Activated T-helper 2 cell treated with anti-CD3 and anti-CD28 coated beads, Interferon-gamma antibody, Interleukin-2, Interleukin-4, amounts not matched to agents 10 μg/mL and 5 μg/mL and 100 μg/mL, durations not matched to agents 14 hours and 24 hours and 36 hours (primary cell): ENCODE results near the gene GABRA5. TPM values are rescaled to one million over a fixed set of nuclear protein-coding genes. Genes with fewer than 3 reads are reported as not detected.
"Not testable (repeated sequence)": the region's sequence is repeated elsewhere in the genome, so short reads cannot be mapped to it uniquely, and the experiment has no call there.

Source experiments
- DNase-seq: peaks from one replicate; pipeline ENCODE4 v3.0.0; 2021; ENCODE audit warnings: low spot score
- H3K27ac Mint-ChIP-seq: one replicate; pipeline ENCODE4 v1.8.0; 2021; ENCODE audit warnings: mixed read lengths
- H3K27me3 Mint-ChIP-seq: one replicate; pipeline ENCODE4 v1.8.0; 2021; ENCODE audit warnings: low read depth, mixed read lengths
- H3K36me3 Mint-ChIP-seq: one replicate; pipeline ENCODE4 v1.8.0; 2021; ENCODE audit warnings: low read depth, mixed read lengths
- H3K4me1 Mint-ChIP-seq: one replicate; pipeline ENCODE4 v1.8.0; 2021; ENCODE audit warnings: low read depth, mixed read lengths
- H3K4me3 Mint-ChIP-seq: one replicate; pipeline ENCODE4 v1.8.0; 2021; ENCODE audit warnings: low read depth, mild to moderate bottlenecking, moderate library complexity, mixed read lengths
- H3K9me3 Mint-ChIP-seq: one replicate; pipeline ENCODE4 v1.8.0; 2021; ENCODE audit warnings: mixed read lengths
- intact Hi-C: fragments of 100-400 bp; cut with micrococcal nuclease; formaldehyde crosslinking; loops from one replicate; pipeline ENCODE4 v1.15.1; 2023
- total RNA-seq: library from RNA; stranded (reverse); gene quantifications from 2 replicates; pipeline ENCODE4 v1.2.3, GENCODE V29; 2022

The GABRA5 gene
- total RNA-seq, 1 donor from 2014 or later = not detected

DNA sequence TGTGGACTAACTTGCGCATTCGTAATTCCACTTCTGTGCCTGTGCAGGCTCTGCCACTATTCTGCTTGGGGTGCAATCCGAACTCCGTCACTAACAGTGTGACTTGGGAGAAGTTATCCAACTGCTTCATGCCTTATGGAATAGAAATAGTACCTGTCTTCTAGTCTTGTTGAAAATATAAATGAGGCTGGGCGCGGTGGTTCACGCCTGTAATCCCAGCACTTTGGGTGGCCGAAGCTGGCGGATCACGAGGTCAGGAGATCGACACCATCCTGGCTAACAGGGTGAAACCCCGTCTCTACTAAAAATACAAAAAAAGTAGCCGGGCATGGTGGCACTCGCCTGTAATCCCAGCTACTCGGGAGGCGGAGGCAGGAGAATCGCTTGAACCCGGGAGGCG is 28.5 kb downstream of the GABRA5 start:
- H3K27ac Mint-ChIP-seq, DNase-seq, H3K27me3 Mint-ChIP-seq, intact Hi-C loops, H3K4me3 Mint-ChIP-seq, H3K4me1 Mint-ChIP-seq, H3K36me3 Mint-ChIP-seq: not testable (repeated sequence)
- H3K9me3 Mint-ChIP-seq = peaks cover 27% of the 10 kb centered on the region

DNA sequence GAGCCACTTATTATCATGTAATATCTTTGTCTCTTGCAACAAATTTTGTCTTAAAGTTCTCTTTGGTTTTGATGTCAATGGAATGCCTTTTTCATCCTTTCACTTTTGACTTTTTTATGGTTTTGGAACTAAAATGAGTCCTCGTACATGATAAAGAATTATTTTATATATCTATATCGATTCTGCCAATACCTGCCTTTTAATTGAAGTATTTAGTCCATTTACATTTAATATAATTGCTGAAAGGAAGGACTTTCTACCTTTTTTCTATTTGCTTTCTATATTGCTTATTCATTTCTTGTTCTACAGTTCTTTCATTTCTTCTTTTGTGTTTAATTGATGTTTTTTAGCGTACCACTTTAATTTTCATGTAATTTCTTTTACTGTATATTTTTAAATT is 32.8 kb downstream of the GABRA5 start:
- H3K4me1 Mint-ChIP-seq = no peaks in the 10 kb centered on the region
- H3K4me3 Mint-ChIP-seq = no peak overlapping the region
- H3K36me3 Mint-ChIP-seq = no peaks in the 10 kb centered on the region
- no peaks in the 10 kb centered on the region for H3K27me3 Mint-ChIP-seq
- DNase-seq = no peak
- no peak overlapping the region for H3K27ac Mint-ChIP-seq
- H3K9me3 Mint-ChIP-seq = peaks cover 47% of the 10 kb centered on the region
- intact Hi-C loops = no loop called here

DNA sequence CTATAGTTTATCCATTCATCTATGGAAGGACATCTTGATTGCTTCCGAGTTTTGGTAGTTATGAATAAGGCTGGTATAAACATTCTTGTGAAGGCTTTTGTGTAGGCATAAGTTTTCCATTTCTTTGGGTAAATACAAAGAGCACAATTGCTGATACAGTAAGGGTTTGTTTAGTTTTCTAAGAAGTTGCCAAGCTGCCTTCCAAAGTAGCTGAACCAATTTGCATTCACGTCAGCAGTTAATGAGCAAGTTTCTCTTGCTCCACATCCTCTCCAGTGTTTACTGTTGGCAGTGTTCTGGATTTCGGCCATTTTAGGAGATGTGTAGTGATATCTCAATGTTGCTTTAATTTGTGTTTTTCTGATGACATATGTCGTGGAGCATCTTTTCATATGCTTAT is 34.2 kb downstream of the GABRA5 start:
- intact Hi-C loops = no loop called here
- H3K9me3 Mint-ChIP-seq = peaks cover 56% of the 10 kb centered on the region

DNA sequence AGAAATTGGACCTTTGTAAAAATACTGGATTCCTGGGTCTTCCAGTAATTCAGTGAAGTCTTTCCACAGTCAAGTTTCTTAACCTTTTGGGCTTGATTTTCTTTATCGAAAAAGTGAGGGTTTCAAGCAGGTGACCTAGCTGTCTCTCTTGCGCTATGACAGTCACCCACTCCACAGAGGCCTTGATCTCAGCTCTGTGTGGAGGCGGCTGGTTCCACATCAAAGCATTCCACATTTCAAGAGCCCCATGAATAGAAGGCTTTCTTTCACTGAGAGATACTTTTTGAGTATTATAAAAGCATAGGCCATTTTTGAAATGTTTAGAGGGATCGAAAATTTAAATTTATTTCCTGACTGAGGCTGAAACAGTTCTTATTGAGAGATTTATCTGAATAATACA is 43.9 kb downstream of the GABRA5 start:
- no peaks in the 10 kb centered on the region for H3K27me3 Mint-ChIP-seq
- no peak for DNase-seq
- H3K4me1 Mint-ChIP-seq = no peaks in the 10 kb centered on the region
- intact Hi-C loops = no loop called here
- H3K36me3 Mint-ChIP-seq = no peaks in the 10 kb centered on the region
- H3K9me3 Mint-ChIP-seq = peaks cover 43% of the 10 kb centered on the region
- no peak overlapping the region for H3K4me3 Mint-ChIP-seq
- H3K27ac Mint-ChIP-seq = no peak overlapping the region

More for the DNA sequence above, 34.2 kb downstream of the GABRA5 start:
- H3K27ac Mint-ChIP-seq = no peak overlapping the region
- no peak for DNase-seq
- no peaks in the 10 kb centered on the region for H3K36me3 Mint-ChIP-seq
- H3K4me3 Mint-ChIP-seq = no peak overlapping the region
- H3K27me3 Mint-ChIP-seq = no peaks in the 10 kb centered on the region
- H3K4me1 Mint-ChIP-seq = no peaks in the 10 kb centered on the region

DNA sequence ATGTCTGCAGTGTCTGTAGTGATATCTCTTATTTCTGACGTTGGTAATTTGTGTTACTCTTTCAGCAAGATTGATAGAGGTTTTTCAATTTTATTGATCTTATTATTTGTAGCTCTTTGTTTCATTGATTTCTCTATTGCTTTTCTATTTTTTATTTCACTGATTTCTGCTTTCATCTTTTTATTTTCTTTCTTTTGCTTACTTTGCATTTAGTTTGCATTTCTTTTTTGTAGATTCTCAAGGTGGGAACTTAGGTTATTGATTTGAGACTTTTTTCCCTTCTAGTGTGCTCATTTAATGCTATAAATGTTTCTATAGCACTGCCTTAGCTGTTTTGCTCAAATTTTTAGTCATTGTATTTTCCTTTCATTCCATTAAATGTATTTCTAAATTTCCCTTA is 54.6 kb downstream of the GABRA5 start:
- no peak overlapping the region for H3K4me3 Mint-ChIP-seq
- no peaks in the 10 kb centered on the region for H3K27me3 Mint-ChIP-seq
- no peaks in the 10 kb centered on the region for H3K4me1 Mint-ChIP-seq
- intact Hi-C loops = no loop called here
- peaks cover 11% of the 10 kb centered on the region for H3K9me3 Mint-ChIP-seq
- H3K27ac Mint-ChIP-seq = no peak overlapping the region
- H3K36me3 Mint-ChIP-seq = no peaks in the 10 kb centered on the region
- DNase-seq = no peak

DNA sequence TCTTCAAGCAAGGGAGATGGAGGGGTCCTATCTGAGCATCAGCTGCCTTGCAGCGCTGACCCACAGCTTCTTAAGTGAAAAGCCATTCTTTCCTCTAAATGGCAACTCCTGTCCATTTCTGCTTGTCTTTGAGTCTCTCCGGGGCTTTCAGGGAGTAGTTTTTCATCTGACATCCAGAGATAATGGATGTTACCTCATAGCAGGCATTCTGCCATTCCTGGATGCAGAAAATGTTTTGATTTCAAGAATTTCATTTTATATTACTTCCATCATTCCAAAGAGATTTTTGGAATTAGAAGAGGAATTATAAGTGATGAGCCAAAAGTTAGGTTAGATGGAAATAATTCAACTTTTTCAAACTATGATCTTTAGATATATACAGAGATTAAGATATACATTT is 59.2 kb downstream of the GABRA5 start:
- intact Hi-C loops = no loop called here
- Mint-ChIP-seq H3K27me3 (no peaks in the 10 kb centered on the region), H3K27ac (no peak overlapping the region), H3K36me3 (no peaks in the 10 kb centered on the region), H3K4me3 (no peak overlapping the region), H3K4me1 (no peaks in the 10 kb centered on the region), H3K9me3 (peaks cover 17% of the 10 kb centered on the region)
- DNase-seq = no peak

DNA sequence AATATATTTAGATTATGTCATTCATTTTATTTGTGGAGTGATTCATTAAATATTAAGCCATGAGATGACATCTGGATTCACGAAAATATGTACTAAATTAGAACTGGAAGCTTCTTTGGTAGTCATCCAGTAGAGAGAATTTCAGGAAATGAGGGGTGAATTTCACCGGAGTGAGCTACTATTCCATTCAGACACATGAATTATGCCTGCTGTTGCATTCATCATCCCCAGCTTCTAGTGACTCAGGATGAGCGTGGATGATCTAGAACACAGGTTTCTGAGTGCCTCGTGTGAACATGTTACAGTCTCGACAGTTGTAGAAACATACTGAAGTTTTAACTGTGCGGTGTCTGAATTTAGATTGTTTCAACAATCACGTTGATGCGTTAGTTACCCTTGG is 61.2 kb downstream of the GABRA5 start:
- Mint-ChIP-seq H3K9me3 (peaks cover 26% of the 10 kb centered on the region), H3K4me3 (no peak overlapping the region), H3K36me3 (no peaks in the 10 kb centered on the region), H3K27me3 (no peaks in the 10 kb centered on the region), H3K4me1 (no peaks in the 10 kb centered on the region), H3K27ac (no peak overlapping the region)
- DNase-seq = no peak
- intact Hi-C loops = no loop called here

DNA sequence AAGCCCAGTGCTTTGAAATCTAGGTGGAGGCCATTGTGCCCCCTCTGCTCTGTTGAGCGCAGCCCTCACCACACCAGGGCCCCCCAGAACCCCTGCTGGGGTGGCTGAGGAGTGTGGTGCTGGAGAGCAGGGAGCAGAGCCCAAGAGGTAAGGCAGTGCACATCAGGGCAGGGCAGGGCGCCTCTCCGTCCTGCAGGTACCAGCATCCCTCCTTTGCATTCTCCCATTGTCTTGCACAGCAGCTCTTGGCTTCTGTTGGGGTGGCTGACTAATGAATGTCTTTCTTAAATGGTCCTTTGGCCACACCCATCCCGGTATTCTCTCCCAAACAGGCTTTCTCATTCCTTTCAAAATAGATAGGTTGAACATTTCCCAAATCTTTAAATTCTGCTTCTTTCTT is 62.7 kb downstream of the GABRA5 start:
- H3K27me3 Mint-ChIP-seq = no peaks in the 10 kb centered on the region
- no peak for DNase-seq
- no peak overlapping the region for H3K4me3 Mint-ChIP-seq
- H3K36me3 Mint-ChIP-seq = no peaks in the 10 kb centered on the region
- intact Hi-C loops = no loop called here
- H3K4me1 Mint-ChIP-seq = no peaks in the 10 kb centered on the region
- H3K27ac Mint-ChIP-seq = no peak overlapping the region
- H3K9me3 Mint-ChIP-seq = peaks cover 26% of the 10 kb centered on the region

DNA sequence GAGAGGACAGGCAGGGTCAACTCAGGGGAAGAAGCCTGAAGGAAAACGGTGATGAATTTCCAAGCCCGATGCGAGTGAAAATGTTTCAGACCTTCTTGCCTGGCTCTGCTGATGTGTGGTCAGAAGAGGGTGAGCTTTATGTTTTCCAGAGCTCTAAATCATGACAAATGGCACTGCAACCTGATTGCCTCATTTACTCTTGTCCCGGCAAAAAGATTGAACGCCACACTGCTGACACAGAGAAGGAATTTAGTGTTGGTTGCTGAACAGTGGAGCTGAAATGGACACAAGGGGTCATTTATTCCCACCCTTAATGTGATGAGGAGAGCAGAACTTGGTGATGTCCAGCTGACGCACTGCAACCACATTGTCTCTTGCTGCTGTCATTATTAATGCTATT is 68.0 kb downstream of the GABRA5 start:
- Mint-ChIP-seq H3K4me1 (no peaks in the 10 kb centered on the region), H3K4me3 (no peak overlapping the region), H3K36me3 (no peaks in the 10 kb centered on the region), H3K27ac (no peak overlapping the region), H3K9me3 (peaks cover 59% of the 10 kb centered on the region), H3K27me3 (no peaks in the 10 kb centered on the region)
- intact Hi-C loops = no loop called here
- DNase-seq = no peak

DNA sequence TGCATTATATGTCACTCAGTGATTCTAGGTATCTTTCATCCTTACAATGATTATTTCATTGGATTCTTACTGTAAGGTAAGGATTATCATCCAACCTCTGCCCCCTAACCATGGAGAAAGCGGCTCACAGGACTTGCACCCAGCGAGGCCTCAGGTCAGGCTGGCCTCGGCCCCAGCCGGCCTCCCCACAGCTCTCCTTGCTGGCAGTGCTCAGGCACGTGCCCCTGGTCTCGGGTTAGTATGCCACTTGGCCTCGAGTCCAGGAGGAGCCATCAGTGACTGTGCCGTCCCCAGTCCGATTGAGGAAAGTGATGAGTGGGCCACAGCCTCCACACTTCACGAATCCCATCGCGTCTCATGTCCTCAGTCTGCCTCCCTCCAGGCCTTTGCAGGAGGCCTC is 68.5 kb downstream of the GABRA5 start:
- Mint-ChIP-seq H3K36me3 (no peaks in the 10 kb centered on the region), H3K27me3 (no peaks in the 10 kb centered on the region)

DNA sequence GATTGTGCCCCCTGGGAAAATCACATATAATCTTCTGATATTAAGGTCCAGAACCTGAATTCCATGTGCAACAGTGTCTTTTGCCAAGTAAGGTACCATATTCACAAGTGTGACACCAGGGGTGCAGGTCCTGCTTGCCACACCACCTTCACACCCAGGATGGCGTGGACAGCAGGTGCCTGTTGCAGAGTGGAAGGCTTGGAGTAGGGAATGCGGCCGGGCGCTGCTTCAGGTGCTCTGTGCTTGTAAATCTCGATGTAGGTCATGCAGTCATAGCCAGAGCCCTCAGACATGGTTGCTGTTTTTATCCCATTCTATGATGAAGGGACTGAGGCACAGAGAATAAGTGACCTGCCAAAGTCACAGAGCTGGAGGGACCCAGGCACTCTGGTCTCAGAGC is 69.6 kb downstream of the GABRA5 start:
- Mint-ChIP-seq H3K4me3 (no peak overlapping the region), H3K4me1 (no peaks in the 10 kb centered on the region), H3K27ac (no peak overlapping the region), H3K27me3 (no peaks in the 10 kb centered on the region), H3K9me3 (peaks cover 51% of the 10 kb centered on the region), H3K36me3 (no peaks in the 10 kb centered on the region)
- DNase-seq = no peak
- intact Hi-C loops = no loop called here

More for the DNA sequence above, 68.5 kb downstream of the GABRA5 start:
- intact Hi-C loops = no loop called here
- peaks cover 56% of the 10 kb centered on the region for H3K9me3 Mint-ChIP-seq
- H3K4me3 Mint-ChIP-seq = no peak overlapping the region
- H3K27ac Mint-ChIP-seq = no peak overlapping the region
- no peak for DNase-seq
- H3K4me1 Mint-ChIP-seq = no peaks in the 10 kb centered on the region

DNA sequence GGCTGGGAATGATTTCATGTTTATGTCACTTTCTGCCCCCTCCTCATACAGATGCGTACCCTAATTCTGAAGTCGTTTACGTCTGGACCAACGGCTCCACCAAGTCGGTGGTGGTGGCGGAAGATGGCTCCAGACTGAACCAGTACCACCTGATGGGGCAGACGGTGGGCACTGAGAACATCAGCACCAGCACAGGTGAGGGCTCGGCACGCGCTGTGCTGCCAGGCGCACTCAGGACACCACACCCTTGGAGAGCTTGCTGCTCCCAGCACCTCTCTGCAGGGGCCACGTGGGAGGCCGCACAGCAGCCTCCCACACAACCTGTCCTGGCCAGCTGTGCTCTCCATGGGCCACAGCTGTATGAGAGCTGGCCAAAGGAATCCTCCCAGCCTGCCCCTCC is 70.3 kb downstream of the GABRA5 start:
- intact Hi-C loops = no loop called here
- H3K4me3 Mint-ChIP-seq = no peak overlapping the region
- no peaks in the 10 kb centered on the region for H3K36me3 Mint-ChIP-seq
- no peak for DNase-seq
- H3K4me1 Mint-ChIP-seq = no peaks in the 10 kb centered on the region
- no peak overlapping the region for H3K27ac Mint-ChIP-seq
- H3K9me3 Mint-ChIP-seq = peaks cover 45% of the 10 kb centered on the region
- no peaks in the 10 kb centered on the region for H3K27me3 Mint-ChIP-seq

DNA sequence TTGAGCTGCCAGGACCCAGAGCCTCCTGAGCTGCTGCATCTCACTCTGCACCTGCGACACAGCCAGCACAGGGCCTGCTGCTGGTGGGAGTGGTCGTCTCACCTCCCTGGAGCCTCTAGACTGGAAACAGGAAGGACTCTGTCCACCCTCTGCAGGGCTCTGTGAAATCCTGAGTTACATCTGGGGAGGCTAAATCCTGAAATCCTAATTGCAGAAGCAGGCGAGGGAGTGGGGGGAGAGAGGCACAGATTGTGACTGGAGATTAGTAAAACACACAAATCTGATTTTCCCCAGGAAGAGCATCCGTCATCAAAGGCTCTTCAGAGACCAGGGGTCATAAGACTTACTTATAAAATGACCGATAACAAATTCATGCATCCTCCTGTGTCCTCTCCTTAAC is 72.5 kb downstream of the GABRA5 start:
- H3K27ac Mint-ChIP-seq = no peak overlapping the region
- no peaks in the 10 kb centered on the region for H3K4me1 Mint-ChIP-seq
- no peak for DNase-seq
- H3K27me3 Mint-ChIP-seq = no peaks in the 10 kb centered on the region
- intact Hi-C loops = no loop called here
- H3K36me3 Mint-ChIP-seq = no peaks in the 10 kb centered on the region
- no peak overlapping the region for H3K4me3 Mint-ChIP-seq
- H3K9me3 Mint-ChIP-seq = peaks cover 44% of the 10 kb centered on the region

DNA sequence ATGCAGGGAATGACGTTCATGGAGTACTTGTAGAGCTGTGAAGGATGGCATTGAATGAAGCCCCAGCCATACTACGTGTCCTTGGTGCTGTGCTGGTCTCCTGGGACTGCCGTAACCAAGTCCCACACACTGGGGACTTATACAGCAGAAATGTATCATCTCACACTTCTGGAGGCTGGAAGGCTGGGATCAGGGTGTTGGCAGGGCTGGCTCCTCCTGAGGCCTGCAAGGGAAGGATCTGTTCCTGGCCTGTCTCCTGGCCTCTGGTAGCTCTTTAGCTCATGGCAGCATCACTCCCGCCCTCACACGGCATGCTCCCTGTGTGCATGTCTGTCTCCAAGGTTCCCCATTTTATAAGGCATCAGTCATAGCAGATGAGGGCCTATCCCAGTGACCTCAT is 74.6 kb downstream of the GABRA5 start:
- no peak for DNase-seq
- intact Hi-C loops = no loop called here
- H3K36me3 Mint-ChIP-seq = no peaks in the 10 kb centered on the region
- no peak overlapping the region for H3K4me3 Mint-ChIP-seq
- H3K4me1 Mint-ChIP-seq = no peaks in the 10 kb centered on the region
- no peak overlapping the region for H3K27ac Mint-ChIP-seq
- H3K9me3 Mint-ChIP-seq = peaks cover 36% of the 10 kb centered on the region
- no peaks in the 10 kb centered on the region for H3K27me3 Mint-ChIP-seq
